GM12878 (cell line): ENCODE measurements around the gene ZKSCAN1. TPM values are rescaled to one million over a fixed set of nuclear protein-coding genes. Genes with fewer than 3 reads are reported as not detected.
A peak's percentile ranks its signal among the peaks of the same experiment; 100 is the strongest.

Experiments used
- ATAC-seq: fragments of 200-7000 bp; cut with Tn5 transposase; 3 replicates; pipeline ENCODE4 v1.9.1; 2020; ENCODE audit warnings: mild to moderate bottlenecking, moderate library complexity
- BruUV-seq: library from RNA; stranded (reverse); fragments of 400-500 nt; replicated peaks from 2 replicates; lab custom pipeline; 2021; lab: Mats Ljungman, UMichigan
- CTCF ChIA-PET: fragments of 300-600 bp; sonication (Branson Sonifier 250); formaldehyde crosslinking; extraction: SDS; loops from one replicate; lab custom pipeline; 2021; ENCODE audit warnings: inconsistent platforms; lab: Yijun Ruan, JAX
- POLR2A ChIA-PET: fragments of 350-600 bp; formaldehyde crosslinking; extraction: SDS; loops from one replicate; lab custom pipeline; 2021; ENCODE audit warnings: inconsistent platforms; lab: Charles Lee
- RAD21 ChIA-PET: fragments of 300-600 bp; sonication (Branson Sonifier 250); formaldehyde crosslinking; loops from one replicate; lab custom pipeline; 2023; ENCODE audit warnings: antibody characterized with exemption; ENCODE audit not compliant: unreplicated experiment; lab: Charles Lee
- SMC1A ChIA-PET: fragments of 300-600 bp; sonication (Branson Sonifier 250); formaldehyde crosslinking; loops from one replicate; lab custom pipeline; 2023; ENCODE audit not compliant: unreplicated experiment, uncharacterized antibody; lab: Charles Lee
- DNase-seq: peaks from one replicate; pipeline ENCODE4 v3.0.0-alpha.2; 2011; ENCODE audit warnings: low read depth, low spot score
- FAIRE-seq: peaks from 3 replicates; lab custom pipeline; 2011; peaks lifted over from hg19 to GRCh38; lab: Jason Lieb, UNC
- H2AFZ ChIP-seq: 2 replicates; pipeline ENCODE4 v1.6.0; 2011; ENCODE audit warnings: low read depth, low read length, control low read depth; ENCODE audit not compliant: control insufficient read depth
- H3K27ac ChIP-seq: 2 replicates; pipeline ENCODE4 v1.5.1; 2011; ENCODE audit warnings: control low read depth; ENCODE audit not compliant: control insufficient read depth, insufficient read depth
- H3K27me3 ChIP-seq, 2 experiments: replicated peaks in 1 of 2; 2 replicates each; pipeline versions ENCODE4 v1.6.0 to v1.6.1; 2011; ENCODE audit warnings: low read length in 1 of 2; ENCODE audit not compliant: control insufficient read depth in 2 of 2, insufficient read depth in 2 of 2
- H3K36me3 ChIP-seq, 2 experiments: 2 replicates each; pipeline ENCODE4 v1.5.1; 2011; ENCODE audit warnings: low read length in 1 of 2; ENCODE audit not compliant: control insufficient read depth in 2 of 2, insufficient read depth in 2 of 2
- H3K4me1 ChIP-seq: 2 replicates; pipeline ENCODE4 v1.6.1; 2011; ENCODE audit warnings: mild to moderate bottlenecking, low read length, moderate library complexity, mixed read lengths; ENCODE audit not compliant: control insufficient read depth, insufficient read depth
- H3K4me2 ChIP-seq: 2 replicates; pipeline ENCODE4 v1.6.0; 2011; ENCODE audit warnings: control low read depth; ENCODE audit not compliant: control insufficient read depth, insufficient read depth
- H3K4me3 ChIP-seq: fragments of 200-600 bp; sonication (generic); 2 replicates; pipeline ENCODE4 v1.5.1; 2016
- H3K79me2 ChIP-seq: 2 replicates; pipeline ENCODE4 v1.6.0; 2011; ENCODE audit warnings: low read length; ENCODE audit not compliant: control insufficient read depth, insufficient read depth
- H3K9ac ChIP-seq: 2 replicates; pipeline ENCODE4 v1.8.0; 2011; ENCODE audit warnings: low read length, control low read depth, mixed read lengths; ENCODE audit not compliant: control insufficient read depth, insufficient read depth
- H3K9me3 ChIP-seq: replicated peaks from 3 replicates; pipeline ENCODE4 v1.5.1; 2011; ENCODE audit warnings: mild to moderate bottlenecking, low read length; ENCODE audit not compliant: control insufficient read depth, insufficient read depth
- H4K20me1 ChIP-seq: 2 replicates; pipeline ENCODE4 v1.6.0; 2011; ENCODE audit not compliant: control insufficient read depth, insufficient read depth
- BCL11A ChIP-seq: IDR thresholded peaks from 2 replicates; pipeline ENCODE4 v1.6.1; 2011; ENCODE audit warnings: low read depth, low read length
- BRCA1 ChIP-seq: IDR thresholded peaks from 2 replicates; pipeline ENCODE4 v1.6.1; 2011; ENCODE audit warnings: low read depth, low read length, improper control_type of control experiment
- MLLT1 ChIP-seq: fragments of 450-650 bp; IDR thresholded peaks from 2 replicates; pipeline ENCODE4 v1.6.1; 2016; ENCODE audit warnings: mild to moderate bottlenecking
- POLR2AphosphoS2 ChIP-seq: IDR thresholded peaks from 2 replicates; pipeline ENCODE4 v1.6.1; 2011; ENCODE audit warnings: low read depth, mild to moderate bottlenecking, low read length, improper control_type of control experiment, moderate library complexity
- TCF3 ChIP-seq: IDR thresholded peaks from 2 replicates; pipeline ENCODE4 v1.6.1; 2012; ENCODE audit warnings: low read depth, mild to moderate bottlenecking, low read length, borderline replicate concordance; ENCODE audit not compliant: insufficient read depth
- WGBS: methylation state at CpG from one replicate; pipeline ENCODE4 v1.1.6; 2016; ENCODE audit warnings: low lambda C conversion rate; ENCODE audit not compliant: insufficient replicate concordance, insufficient coverage; ENCODE audit errors: missing lambda C conversion rate; 5-methylcytosine and 5-hydroxymethylcytosine counted together
- in situ Hi-C: fragments of 300-500 bp; cut with MboI; formaldehyde crosslinking; loops from 9 replicates; pipeline ENCODE4 v1.14.3; 2018; ENCODE audit warnings: mixed read lengths
- intact Hi-C: fragments of 100-400 bp; cut with micrococcal nuclease; formaldehyde crosslinking; loops from one replicate; pipeline ENCODE4 v1.14.2; 2022; ENCODE audit not compliant: unreplicated experiment
- polyA plus RNA-seq, 11 experiments: library from polyadenylated mRNA; depleted of rRNA in 4 of 11; unstranded in 6 of 11; stranded (reverse) in 5 of 11; fragments of >200 nt; fragmentation: Nextera tagmentation in 4 of 11; fragmentation: Illumina TruSeq in 1 of 11; extraction: Ambion mirVana in 4 of 11; extraction: Trizol in 1 of 11; gene quantifications; 1 replicate in 1 of 11; 2 replicates in 10 of 11; pipeline versions ENCODE4 v1.2.1 to v1.2.3, GENCODE V29; 2011 to 2016; ENCODE audit warnings: inconsistent platforms in 2 of 11, missing spikeins in 2 of 11, low read depth in 1 of 11
- total RNA-seq, 4 experiments: library from RNA; depleted of rRNA in 3 of 4; stranded (reverse); fragments of >200 nt in 3 of 4; fragmentation: Illumina TruSeq in 1 of 4; extraction: Trizol in 1 of 4; gene quantifications; 2 replicates each; pipeline versions ENCODE4 v1.2.1 to v1.2.3, GENCODE V29; 2013 to 2021

The ZKSCAN1 gene
- total and polyA plus RNA-seq, 10 of the 15 experiments (the other 5 are each of a cell fraction or from before 2014, with no cell fraction given): 3.2 to 34.4 (median 18.1) TPM

GRCh38 chr7:100087055-100087750, 71.8 kb downstream of the ZKSCAN1 start (continued):
- TF ChIP-seq POLR2AphosphoS2 (no peak), TCF3 (no peak), BRCA1 (no peak)

GRCh38 chr7:100088095-100088620, 72.8 kb downstream of the ZKSCAN1 start:
- Histone ChIP-seq H3K4me2 (peak overlapping the region; percentile 100), H3K27ac (peak overlapping the region; percentile 84), H3K9ac (peak overlapping the region; percentile 90), H3K27me3 (no peaks in the 10 kb centered on the region), H3K9me3 (no peaks in the 10 kb centered on the region), H3K79me2 (peaks cover 10% of the 10 kb centered on the region), H3K36me3 (peaks cover 8 to 24% of the 10 kb centered on the region in 2 experiments), H4K20me1 (no peaks in the 10 kb centered on the region), H2AFZ (peak overlapping the region; percentile 91), H3K4me3 (peak overlapping the region; percentile 92), H3K4me1 (peaks cover 6% of the 10 kb centered on the region)
- ChIA-PET SMC1A (interaction anchor here (0.7 kb wide), 1 partner anchor 14 kb away, joined by 3 read pairs; the partner anchor contains the start of gene AP4M1), RAD21 (interaction anchor here (1.0 kb wide), 1 partner anchor 13 kb away, joined by 7 read pairs; the partner anchor contains the start of genes AP4M1 and MCM7), CTCF (interaction anchor here (0.8 to 1.1 kb wide), 5 partner anchors 14 to 175 kb away, joined by 3 to 4 read pairs (median 3); partner anchors contain the start of genes AP4M1, MCM7 and ZSCAN21), POLR2A (interaction anchor here (0.5 to 3.9 kb wide), 7 partner anchors 13 to 1054 kb away, joined by 3 to 39 read pairs (median 5); partner anchors contain the start of genes AP4M1, MBLAC1 and MCM7)
- BruUV-seq: no TSS peak
- ATAC-seq (peak; percentile 9), DNase-seq (no peak), FAIRE-seq (no peak)
- in situ Hi-C loops: no loop called here
- intact Hi-C loops: loop anchor here (10.0 kb wide), 1 partner anchor 173 kb away; the partner anchor contains the start of gene TRIM4
- TF ChIP-seq MLLT1 (peak; percentile 69), BCL11A (no peak)
- 68% methylated on average over 11 of the region's 11 CpGs for WGBS
